Neural progenitor cell (in vitro differentiated cells): Measurements from ENCODE around the gene LMF1.

Experiments used
- EZH2 ChIP-seq: fragments of 200-600 bp; sonication (generic); IDR thresholded peaks from 2 replicates; pipeline ENCODE4 v1.6.1; 2017; ENCODE audit warnings: antibody characterized with exemption, mild to moderate bottlenecking, moderate library complexity
- EZH2phosphoT487 ChIP-seq: fragments of 200-600 bp; sonication (generic); IDR thresholded peaks from 2 replicates; pipeline ENCODE4 v1.6.1; 2017; ENCODE audit warnings: antibody characterized with exemption
- TF ChIP-seq, protein P1 (sequence below): fragments of 200-600 bp; sonication (generic); IDR thresholded peaks from 2 replicates; pipeline ENCODE4 v1.5.1; 2017; ENCODE audit warnings: antibody characterized with exemption, mild to moderate bottlenecking

- TF ChIP-seq, protein P1, sequence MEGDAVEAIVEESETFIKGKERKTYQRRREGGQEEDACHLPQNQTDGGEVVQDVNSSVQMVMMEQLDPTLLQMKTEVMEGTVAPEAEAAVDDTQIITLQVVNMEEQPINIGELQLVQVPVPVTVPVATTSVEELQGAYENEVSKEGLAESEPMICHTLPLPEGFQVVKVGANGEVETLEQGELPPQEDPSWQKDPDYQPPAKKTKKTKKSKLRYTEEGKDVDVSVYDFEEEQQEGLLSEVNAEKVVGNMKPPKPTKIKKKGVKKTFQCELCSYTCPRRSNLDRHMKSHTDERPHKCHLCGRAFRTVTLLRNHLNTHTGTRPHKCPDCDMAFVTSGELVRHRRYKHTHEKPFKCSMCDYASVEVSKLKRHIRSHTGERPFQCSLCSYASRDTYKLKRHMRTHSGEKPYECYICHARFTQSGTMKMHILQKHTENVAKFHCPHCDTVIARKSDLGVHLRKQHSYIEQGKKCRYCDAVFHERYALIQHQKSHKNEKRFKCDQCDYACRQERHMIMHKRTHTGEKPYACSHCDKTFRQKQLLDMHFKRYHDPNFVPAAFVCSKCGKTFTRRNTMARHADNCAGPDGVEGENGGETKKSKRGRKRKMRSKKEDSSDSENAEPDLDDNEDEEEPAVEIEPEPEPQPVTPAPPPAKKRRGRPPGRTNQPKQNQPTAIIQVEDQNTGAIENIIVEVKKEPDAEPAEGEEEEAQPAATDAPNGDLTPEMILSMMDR, result no peak
- TF ChIP-seq EZH2 (no peak), EZH2phosphoT487 (no peak)
These were observed 37.3 kb upstream of the LMF1 start for GRCh38 chr16:1008085-1008484.
